Measurements from ENCODE around the gene HUWE1.

The HUWE1 gene

DNA sequence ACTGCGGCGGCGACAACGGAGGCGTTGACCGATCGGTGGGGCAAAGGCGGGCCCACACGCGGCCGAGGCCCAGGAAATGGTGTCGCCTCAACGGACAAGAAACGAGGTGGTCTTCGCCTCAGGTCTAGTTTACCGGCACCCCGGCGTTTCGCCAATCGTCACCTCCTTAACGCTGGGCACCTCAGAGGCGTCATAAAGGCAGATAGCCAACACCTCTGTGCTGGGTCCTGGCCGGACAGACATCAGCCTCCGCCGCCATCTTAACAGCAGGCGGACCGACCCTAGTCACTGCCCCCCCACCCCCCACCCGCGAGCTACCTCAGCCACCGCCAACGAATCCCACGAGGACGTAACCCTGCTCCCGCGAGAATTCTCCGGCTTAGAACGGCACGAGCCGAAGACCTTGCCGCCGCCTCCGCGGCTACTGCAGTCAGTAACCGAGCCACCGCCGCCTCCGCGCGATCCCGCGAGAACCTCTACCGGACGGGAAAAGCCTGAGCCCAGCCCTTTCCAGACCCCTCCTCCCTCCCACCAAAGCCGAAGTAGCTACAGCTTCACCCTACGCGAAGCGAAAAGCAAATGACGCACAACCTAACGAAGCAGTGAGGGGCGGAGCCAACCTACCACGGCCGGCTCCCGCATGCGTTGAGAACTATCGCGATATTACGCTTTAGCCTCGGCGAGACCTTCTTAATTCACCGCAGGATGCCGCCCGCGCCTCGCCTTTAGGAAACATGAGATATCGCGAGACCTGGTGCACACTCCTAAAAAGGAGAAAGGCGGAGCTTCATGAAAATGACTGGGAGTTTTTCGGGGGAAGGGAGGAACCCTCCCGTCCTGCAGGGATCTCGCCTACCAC, 2.7 kb downstream of the HUWE1 start:
- DNase-seq (ENCODE audit: insufficient read length): peak; percentile 53
- peak; percentile 96 for FAIRE-seq
- TF ChIP-seq TAF1 (IDR thresholded peaks at IDR 0.05; ENCODE audit: borderline replicate concordance, low read depth, low read length) (peak; percentile 56), POLR2AphosphoS5 (IDR thresholded peaks at IDR 0.05; ENCODE audit: low read depth, low read length) (peak; percentile 73), POLR2A (IDR thresholded peaks at IDR 0.05; ENCODE audit: low read depth, low read length) (peak; percentile 80)

GRCh38 chrX:53682885-53683555, 3.5 kb downstream of the HUWE1 start:
- DNase-seq (ENCODE audit: insufficient read length) (no peak), FAIRE-seq (peak; percentile 64)
- TF ChIP-seq TAF1 (IDR thresholded peaks at IDR 0.05; ENCODE audit: borderline replicate concordance, low read depth, low read length): no peak
- peak; percentile 4; the same call in 1 of the 2 replicates for TF ChIP-seq POLR2AphosphoS5 (IDR thresholded peaks at IDR 0.05; ENCODE audit: low read depth, low read length)
- no peak for TF ChIP-seq POLR2A (IDR thresholded peaks at IDR 0.05; ENCODE audit: low read depth, low read length)

DNA sequence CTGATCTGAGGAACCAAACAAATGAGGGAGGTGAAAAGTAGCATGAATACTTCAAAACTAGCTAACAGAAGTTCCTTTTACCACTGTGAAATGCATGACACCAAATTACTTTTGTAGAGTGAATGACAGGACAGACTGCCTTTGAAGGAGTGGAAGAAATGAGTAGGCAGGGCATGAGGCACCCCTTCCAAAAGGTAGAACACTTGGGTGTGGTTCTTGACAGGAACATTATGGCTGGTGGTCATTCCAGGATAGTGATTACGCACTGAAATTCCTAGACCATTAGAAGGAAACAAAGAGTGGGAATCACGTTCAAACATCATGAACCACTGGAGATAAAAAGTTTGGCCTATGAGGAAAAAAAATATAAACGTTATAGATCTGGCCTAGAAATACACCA, 4.9 kb downstream of the HUWE1 start:
- FAIRE-seq (no peak), DNase-seq (ENCODE audit: insufficient read length) (no peak)
- TF ChIP-seq POLR2A (IDR thresholded peaks at IDR 0.05; ENCODE audit: low read depth, low read length) (no peak), POLR2AphosphoS5 (IDR thresholded peaks at IDR 0.05; ENCODE audit: low read depth, low read length) (no peak), TAF1 (IDR thresholded peaks at IDR 0.05; ENCODE audit: borderline replicate concordance, low read depth, low read length) (no peak)

DNA sequence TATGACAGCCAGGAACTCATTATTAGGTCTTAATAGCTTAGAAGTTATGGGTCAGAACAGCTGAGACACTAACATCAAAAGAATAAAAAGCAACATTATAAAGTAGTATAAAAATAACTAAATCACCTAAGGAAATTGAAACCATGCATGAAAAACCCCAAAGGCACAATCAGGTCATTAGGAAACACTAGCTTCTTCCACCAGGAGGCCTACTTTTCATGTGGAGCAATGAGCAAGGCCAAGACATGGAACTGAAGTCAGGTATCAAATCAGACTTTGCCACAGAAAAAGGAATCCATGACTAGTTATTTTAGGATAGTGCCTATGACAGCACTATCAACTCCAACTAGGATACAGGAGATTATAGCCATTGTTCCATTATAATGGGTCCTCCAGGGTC, 7.9 kb downstream of the HUWE1 start:
- TF ChIP-seq POLR2AphosphoS5 (IDR thresholded peaks at IDR 0.05; ENCODE audit: low read depth, low read length) (no peak), TAF1 (IDR thresholded peaks at IDR 0.05; ENCODE audit: borderline replicate concordance, low read depth, low read length) (no peak), POLR2A (IDR thresholded peaks at IDR 0.05; ENCODE audit: low read depth, low read length) (no peak)
- DNase-seq (ENCODE audit: insufficient read length) (no peak), FAIRE-seq (peak; percentile 65)

GRCh38 chrX:53677286-53677685, 9.2 kb downstream of the HUWE1 start:
- no peak for TF ChIP-seq POLR2AphosphoS5 (IDR thresholded peaks at IDR 0.05; ENCODE audit: low read depth, low read length)
- TF ChIP-seq TAF1 (IDR thresholded peaks at IDR 0.05; ENCODE audit: borderline replicate concordance, low read depth, low read length): no peak
- TF ChIP-seq POLR2A (IDR thresholded peaks at IDR 0.05; ENCODE audit: low read depth, low read length): no peak
- no peak for FAIRE-seq

GRCh38 chrX:53674581-53674980, 11.9 kb downstream of the HUWE1 start:
- no peak for TF ChIP-seq POLR2AphosphoS5 (IDR thresholded peaks at IDR 0.05; ENCODE audit: low read depth, low read length)
- no peak for TF ChIP-seq TAF1 (IDR thresholded peaks at IDR 0.05; ENCODE audit: borderline replicate concordance, low read depth, low read length)
- TF ChIP-seq POLR2A (IDR thresholded peaks at IDR 0.05; ENCODE audit: low read depth, low read length): no peak
- no peak for DNase-seq (ENCODE audit: insufficient read length)
- peak; percentile 60 for FAIRE-seq

More at GRCh38 chrX:53677286-53677685, 9.2 kb downstream of the HUWE1 start:
- DNase-seq (ENCODE audit: insufficient read length): no peak

- DNase-seq (ENCODE audit: insufficient read length) (no peak), FAIRE-seq (peak; percentile 74)
- TF ChIP-seq POLR2AphosphoS5 (IDR thresholded peaks at IDR 0.05; ENCODE audit: low read depth, low read length): no peak
- TF ChIP-seq TAF1 (IDR thresholded peaks at IDR 0.05; ENCODE audit: borderline replicate concordance, low read depth, low read length): no peak
- TF ChIP-seq POLR2A (IDR thresholded peaks at IDR 0.05; ENCODE audit: low read depth, low read length): no peak
Observed at GRCh38 chrX:53669258-53669657, 17.3 kb downstream of the HUWE1 start.

GRCh38 chrX:53666171-53666570, 20.3 kb downstream of the HUWE1 start:
- DNase-seq (ENCODE audit: insufficient read length) (no peak), FAIRE-seq (no peak)
- TF ChIP-seq TAF1 (IDR thresholded peaks at IDR 0.05; ENCODE audit: borderline replicate concordance, low read depth, low read length) (no peak), POLR2AphosphoS5 (IDR thresholded peaks at IDR 0.05; ENCODE audit: low read depth, low read length) (no peak), POLR2A (IDR thresholded peaks at IDR 0.05; ENCODE audit: low read depth, low read length) (no peak)

- no peak for DNase-seq (ENCODE audit: insufficient read length)
- TF ChIP-seq POLR2AphosphoS5 (IDR thresholded peaks at IDR 0.05; ENCODE audit: low read depth, low read length) (no peak), POLR2A (IDR thresholded peaks at IDR 0.05; ENCODE audit: low read depth, low read length) (no peak), TAF1 (IDR thresholded peaks at IDR 0.05; ENCODE audit: borderline replicate concordance, low read depth, low read length) (no peak)
- no peak for FAIRE-seq
Observed at GRCh38 chrX:53660004-53660403, 26.5 kb downstream of the HUWE1 start.

DNA sequence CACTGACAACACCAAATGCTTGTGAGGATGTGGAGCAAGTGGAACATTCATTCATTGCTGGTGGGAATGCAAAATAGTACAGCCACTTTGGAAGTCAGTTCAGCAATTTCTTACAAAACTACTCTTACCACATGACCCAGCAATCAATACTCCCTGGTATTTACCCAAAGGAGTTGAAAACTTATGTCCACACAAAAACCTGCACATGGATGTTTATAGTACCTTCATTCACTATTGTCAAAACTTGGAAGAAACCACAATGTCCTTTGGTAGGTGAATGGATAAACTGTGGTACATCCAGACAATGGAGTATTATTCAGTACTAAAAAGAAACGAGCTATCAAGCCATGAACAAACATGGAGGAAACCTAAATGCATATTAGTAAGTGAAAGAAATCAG, 27.5 kb downstream of the HUWE1 start:
- FAIRE-seq (peak; percentile 65), DNase-seq (ENCODE audit: insufficient read length) (no peak)
- TF ChIP-seq POLR2AphosphoS5 (IDR thresholded peaks at IDR 0.05; ENCODE audit: low read depth, low read length): no peak
- TF ChIP-seq TAF1 (IDR thresholded peaks at IDR 0.05; ENCODE audit: borderline replicate concordance, low read depth, low read length): no peak
- TF ChIP-seq POLR2A (IDR thresholded peaks at IDR 0.05; ENCODE audit: low read depth, low read length): no peak

GRCh38 chrX:53656845-53657244, 29.7 kb downstream of the HUWE1 start:
- TF ChIP-seq POLR2A (IDR thresholded peaks at IDR 0.05; ENCODE audit: low read depth, low read length): no peak
- TF ChIP-seq POLR2AphosphoS5 (IDR thresholded peaks at IDR 0.05; ENCODE audit: low read depth, low read length): no peak
- no peak for TF ChIP-seq TAF1 (IDR thresholded peaks at IDR 0.05; ENCODE audit: borderline replicate concordance, low read depth, low read length)
- FAIRE-seq (no peak), DNase-seq (ENCODE audit: insufficient read length) (no peak)

All from GM12892 (cell line).